GM18519 (cell line): Measurements from ENCODE around the gene OXCT1.

Experiments
- ATAC-seq: cut with Tn5 transposase; IDR thresholded peaks from one replicate; pipeline ENCODE4 v1.9.1; 2021; ENCODE audit warnings: mild to moderate bottlenecking, moderate library complexity; ENCODE audit not compliant: unreplicated experiment, low FRiP score

OXCT1 gene

GRCh38 chr5:41869724-41870626, at the start of gene OXCT1:
Gene OXCT1, minus strand, starts transcription at chr5:41870425. Its CDS starts 67 bp downstream, at chr5:41870358.
- peak; percentile 96 for ATAC-seq

GRCh38 chr5:41918105-41918504, 47.9 kb upstream of the OXCT1 start:
- ATAC-seq, result no peak

- no peak for ATAC-seq
These were observed 38.3 kb upstream of the OXCT1 start for GRCh38 chr5:41908374-41909079.

GRCh38 chr5:41906151-41906550, 35.9 kb upstream of the OXCT1 start:
- ATAC-seq, result no peak

- ATAC-seq, result peak; percentile 97
These were observed 33.9 kb upstream of the OXCT1 start, which contains the start of gene RIMOC1 for GRCh38 chr5:41903892-41904799. Gene RIMOC1, plus strand, starts transcription at chr5:41904344. Its CDS starts 24 bp downstream, at chr5:41904368.

GRCh38 chr5:41903382-41903891, 33.2 kb upstream of the OXCT1 start:
- no peak for ATAC-seq

- no peak for ATAC-seq
These were observed 26.0 kb upstream of the OXCT1 start for GRCh38 chr5:41896230-41896629.

- peak; percentile 54 for ATAC-seq
These were observed 23.0 kb upstream of the OXCT1 start for GRCh38 chr5:41893074-41893851.

GRCh38 chr5:41892031-41892430, 21.8 kb upstream of the OXCT1 start:
- ATAC-seq, result no peak

- ATAC-seq, result no peak
These were observed 21.0 kb upstream of the OXCT1 start for GRCh38 chr5:41891066-41891707.

- ATAC-seq, result no peak
These were observed 15.1 kb upstream of the OXCT1 start for GRCh38 chr5:41885286-41885685.

- no peak for ATAC-seq
These were observed 13.7 kb upstream of the OXCT1 start for GRCh38 chr5:41883936-41884335.

GRCh38 chr5:41883243-41883642, 13.0 kb upstream of the OXCT1 start:
- no peak for ATAC-seq

- ATAC-seq, result no peak
These were observed 12.5 kb upstream of the OXCT1 start for GRCh38 chr5:41882765-41883164.

GRCh38 chr5:41878643-41879478, 8.6 kb upstream of the OXCT1 start:
- no peak for ATAC-seq

GRCh38 chr5:41878173-41878572, 7.9 kb upstream of the OXCT1 start:
- no peak for ATAC-seq

GRCh38 chr5:41877408-41877807, 7.2 kb upstream of the OXCT1 start:
- ATAC-seq, result no peak

- ATAC-seq, result no peak
These were observed 6.5 kb upstream of the OXCT1 start for GRCh38 chr5:41876678-41877077.
